GM10248 (cell line): ENCODE results near the gene MAST1.

ENCODE experiments used
- CTCF ChIA-PET: fragments of 300-600 bp; sonication (Branson Sonifier 250); formaldehyde crosslinking; extraction: SDS; loops from one replicate; lab custom pipeline; 2021; ENCODE audit warnings: antibody characterized with exemption; lab: Yijun Ruan, JAX
- POLR2A ChIA-PET: fragments of 350-650 bp; sonication (Branson Sonifier 250); formaldehyde crosslinking; extraction: SDS; loops from one replicate; lab custom pipeline; 2020; ENCODE audit warnings: antibody characterized with exemption; lab: Yijun Ruan, JAX
- DNase-seq: peaks from one replicate; pipeline ENCODE4 v3.0.0; 2012; ENCODE audit errors: extremely low spot score
- CTCF ChIP-seq: IDR thresholded peaks from 2 replicates; pipeline ENCODE4 v1.5.1; 2012; ENCODE audit warnings: mild to moderate bottlenecking, low read depth; ENCODE audit errors: extremely low read depth, missing control alignments, control extremely low read depth

Gene MAST1

GRCh38 chr19:12791345-12792050 is 46.8 kb upstream of the MAST1 start, which contains the start of gene JUNB:
TSS of gene JUNB (plus strand) at chr19:12791486. CDS start at chr19:12791772, 286 bp downstream.
- ChIA-PET CTCF (interaction anchor here (1.2 to 17.0 kb wide), 7 partner anchors 11 to 58 kb away, joined by 3 to 550 read pairs (median 5); partner anchors contain the start of genes HOOK2, RNASEH2A and THSD8), POLR2A (interaction anchor here (0.5 to 3.6 kb wide), 32 partner anchors 9 to 867 kb away, joined by 3 to 110 read pairs (median 4); partner anchors contain the start of genes CALR, GCDH, GET3 and MAN2B1)
- DNase-seq = peak; percentile 90
- TF ChIP-seq CTCF = peak; percentile 11

- CTCF ChIA-PET = interaction anchor here (1.2 to 17.0 kb wide), 8 partner anchors 10 to 58 kb away, joined by 3 to 550 read pairs (median 4); partner anchors contain the start of genes HOOK2, RNASEH2A and THSD8
- TF ChIP-seq CTCF = no peak
- POLR2A ChIA-PET = interaction anchor here (0.7 to 3.6 kb wide), 26 partner anchors 9 to 146 kb away, joined by 3 to 110 read pairs (median 4); partner anchors contain the start of genes CALR, GCDH, GET3 and MAN2B1
- no peak for DNase-seq
These were observed 46.1 kb upstream of the MAST1 start for GRCh38 chr19:12792051-12792852.

GRCh38 chr19:12792853-12793289 is 45.4 kb upstream of the MAST1 start:
- CTCF ChIA-PET = interaction anchor here (1.0 to 17.0 kb wide), 6 partner anchors 9 to 79 kb away, joined by 3 to 550 read pairs (median 4); partner anchors contain the start of genes HOOK2 and THSD8
- DNase-seq = no peak
- POLR2A ChIA-PET = interaction anchor here (1.0 to 3.6 kb wide), 13 partner anchors 9 to 145 kb away, joined by 3 to 110 read pairs (median 9); partner anchors contain the start of genes CALR, GCDH, GET3 and PRDX2
- no peak for TF ChIP-seq CTCF

- TF ChIP-seq CTCF = no peak
- CTCF ChIA-PET = interaction anchor here (1.0 to 17.0 kb wide), 5 partner anchors 16 to 172 kb away, joined by 3 to 550 read pairs (median 4); partner anchors contain the start of gene HOOK2
- peak; percentile 93 for DNase-seq
- POLR2A ChIA-PET = interaction anchor here (0.6 to 3.6 kb wide), 9 partner anchors 11 to 145 kb away, joined by 3 to 110 read pairs (median 6); partner anchors contain the start of genes CALR, GCDH and RNASEH2A
These were observed 44.8 kb upstream of the MAST1 start for GRCh38 chr19:12793290-12794195.

- CTCF ChIA-PET = interaction anchor here (1.3 to 17.0 kb wide), 5 partner anchors 17 to 171 kb away, joined by 4 to 550 read pairs (median 40); partner anchors contain the start of genes GET3 and HOOK2
These were observed 43.9 kb upstream of the MAST1 start for GRCh38 chr19:12794196-12794941.

More at GRCh38 chr19:12794196-12794941, 43.9 kb upstream of the MAST1 start:
- no peak for TF ChIP-seq CTCF
- DNase-seq = no peak
- POLR2A ChIA-PET = interaction anchor here (0.6 to 2.0 kb wide), 5 partner anchors 12 to 471 kb away, joined by 3 to 5 read pairs (median 5); no protein-coding TSS in a partner anchor
